OCI-M2 (cell line): ENCODE data around the gene CTCF.
"Not testable (repeated sequence)": the region's sequence is repeated elsewhere in the genome, so short reads cannot be mapped to it uniquely, and the experiment has no call there.

Experiments used
- DNase-seq: peaks from one replicate; lab custom pipeline; 2025; ENCODE audit not compliant: unreplicated experiment; lab: John Stamatoyannopoulos, UW

CTCF gene, protein sequence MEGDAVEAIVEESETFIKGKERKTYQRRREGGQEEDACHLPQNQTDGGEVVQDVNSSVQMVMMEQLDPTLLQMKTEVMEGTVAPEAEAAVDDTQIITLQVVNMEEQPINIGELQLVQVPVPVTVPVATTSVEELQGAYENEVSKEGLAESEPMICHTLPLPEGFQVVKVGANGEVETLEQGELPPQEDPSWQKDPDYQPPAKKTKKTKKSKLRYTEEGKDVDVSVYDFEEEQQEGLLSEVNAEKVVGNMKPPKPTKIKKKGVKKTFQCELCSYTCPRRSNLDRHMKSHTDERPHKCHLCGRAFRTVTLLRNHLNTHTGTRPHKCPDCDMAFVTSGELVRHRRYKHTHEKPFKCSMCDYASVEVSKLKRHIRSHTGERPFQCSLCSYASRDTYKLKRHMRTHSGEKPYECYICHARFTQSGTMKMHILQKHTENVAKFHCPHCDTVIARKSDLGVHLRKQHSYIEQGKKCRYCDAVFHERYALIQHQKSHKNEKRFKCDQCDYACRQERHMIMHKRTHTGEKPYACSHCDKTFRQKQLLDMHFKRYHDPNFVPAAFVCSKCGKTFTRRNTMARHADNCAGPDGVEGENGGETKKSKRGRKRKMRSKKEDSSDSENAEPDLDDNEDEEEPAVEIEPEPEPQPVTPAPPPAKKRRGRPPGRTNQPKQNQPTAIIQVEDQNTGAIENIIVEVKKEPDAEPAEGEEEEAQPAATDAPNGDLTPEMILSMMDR

DNA sequence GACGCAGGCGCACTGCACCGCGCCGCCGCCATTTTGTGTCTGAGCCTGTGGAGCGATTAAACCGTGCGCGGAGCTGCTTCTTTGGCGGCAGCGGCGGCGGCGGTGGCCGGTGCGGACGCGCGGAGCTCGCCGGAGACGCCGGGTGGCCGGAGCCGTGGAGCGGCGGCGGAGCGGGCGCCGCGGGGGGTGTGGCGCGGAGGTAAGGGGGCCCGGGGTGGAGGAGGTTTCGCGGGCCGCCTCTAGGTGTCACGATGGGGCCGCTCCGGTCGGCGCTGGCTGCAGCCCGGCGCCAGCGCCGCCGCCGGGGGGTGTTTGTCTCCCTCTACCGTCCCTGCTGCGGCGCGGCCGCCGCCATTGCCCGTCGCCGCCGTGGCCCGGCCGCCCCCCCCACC is at the start of gene CTCF:
CTCF (plus strand) TSS at position 1 of the 392 bp plus-strand sequence. CDS start 48,307 bp downstream, outside the sequence.
- DNase-seq: no peak

GRCh38 chr16:67513892-67514291 is 48.4 kb upstream of the CTCF start:
- DNase-seq: not testable (repeated sequence)

- peak; percentile 73 for DNase-seq
Observed at GRCh38 chr16:67514382-67514828, 47.9 kb upstream of the CTCF start.

DNA sequence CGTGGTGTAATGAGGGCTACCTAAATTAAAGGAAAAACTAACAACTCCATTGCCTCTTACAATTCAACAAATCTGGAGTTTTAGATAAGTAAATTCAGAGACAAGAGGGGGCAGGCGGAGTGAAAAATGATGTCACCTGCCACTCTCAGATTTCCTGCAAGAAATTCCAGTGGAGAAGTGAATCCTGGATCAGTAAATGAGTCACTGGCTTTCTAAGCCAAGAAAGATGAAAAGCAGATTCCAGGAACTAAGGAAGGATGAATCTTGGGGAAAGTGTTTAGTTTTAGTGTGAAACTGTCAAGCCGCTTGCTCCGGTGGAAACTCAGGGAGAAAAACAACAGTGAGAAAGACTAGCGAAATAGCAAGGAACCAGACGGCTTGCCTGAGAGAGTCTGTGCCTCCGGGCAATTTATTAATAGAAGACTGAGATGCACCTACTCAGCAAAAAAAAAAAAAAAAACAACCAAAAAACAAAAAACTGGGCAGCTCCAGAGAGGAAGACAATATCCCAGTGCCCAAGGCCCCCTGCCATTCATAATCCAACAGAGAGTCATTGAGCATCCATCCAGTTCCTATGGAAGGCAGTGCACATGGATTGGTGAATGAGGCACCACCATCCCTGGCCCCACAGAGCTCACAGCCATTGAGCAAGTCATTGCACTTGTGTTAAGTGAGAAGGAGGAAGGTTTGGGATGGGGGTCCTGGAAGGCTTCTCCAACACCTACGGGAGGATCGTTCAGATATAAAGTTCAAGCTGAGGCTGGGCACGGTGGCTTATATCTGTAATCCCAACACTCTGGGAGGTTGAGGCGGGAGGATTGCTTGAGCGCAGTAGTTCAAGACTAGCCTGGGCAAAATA is 45.8 kb upstream of the CTCF start:
- DNase-seq: no peak

GRCh38 chr16:67517155-67517445 is 45.2 kb upstream of the CTCF start:
- DNase-seq: no peak

DNA sequence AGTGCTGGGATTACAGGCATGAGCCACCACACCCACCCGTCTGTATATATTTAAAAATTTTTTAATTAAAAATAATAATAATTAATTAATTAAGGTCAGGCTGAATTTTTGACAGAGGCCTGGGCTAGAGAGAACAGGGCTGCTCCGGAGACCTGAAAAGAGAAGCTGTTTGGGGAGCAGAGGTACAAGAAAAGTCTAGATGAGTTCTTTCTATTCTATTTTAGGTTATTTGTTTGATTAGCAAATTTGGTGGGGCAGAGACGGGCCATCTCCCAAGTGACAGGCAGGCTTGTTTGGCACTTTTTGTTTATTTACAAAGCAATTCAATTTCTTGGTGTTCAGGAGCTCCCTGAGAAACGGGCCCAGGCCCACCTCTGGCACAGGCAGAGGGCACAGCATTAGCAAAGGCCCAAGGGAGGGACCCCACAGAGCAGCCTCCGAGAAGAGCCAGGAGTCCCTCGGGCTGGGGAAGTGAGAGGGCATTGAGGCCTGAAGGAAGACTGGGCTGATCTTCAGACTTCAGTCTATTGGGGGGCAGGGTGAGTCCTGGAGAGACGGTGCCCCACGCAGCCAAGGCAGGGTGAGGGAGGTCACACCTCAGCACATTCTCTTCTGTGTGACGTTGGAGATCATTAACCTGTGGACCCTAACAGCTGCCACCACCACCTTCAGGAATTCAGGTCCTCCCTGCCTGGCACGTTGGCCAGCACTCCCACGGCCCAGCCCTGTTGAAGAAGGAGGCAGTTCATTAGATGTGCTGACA is 44.5 kb upstream of the CTCF start:
- DNase-seq: no peak

DNA sequence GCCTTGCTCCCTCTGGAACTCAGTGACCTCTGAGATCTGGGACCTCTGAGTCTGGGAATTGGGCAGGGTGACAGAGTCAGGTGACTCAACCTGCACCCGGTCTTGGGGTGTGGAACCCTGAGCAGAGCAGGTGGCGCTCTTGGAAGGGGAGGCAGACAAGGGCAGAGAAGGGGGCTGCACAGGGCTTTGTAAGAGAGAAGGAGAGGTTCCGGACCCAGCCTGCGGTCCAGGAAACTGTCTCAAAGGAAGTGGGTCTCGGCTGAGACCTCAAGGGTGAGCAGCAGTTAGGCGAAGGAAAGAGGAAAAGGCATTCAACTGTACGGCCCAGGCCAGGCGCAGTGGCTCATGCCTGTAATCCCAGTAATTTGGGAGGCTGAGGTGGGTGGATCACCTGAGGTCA is 43.6 kb upstream of the CTCF start:
- no peak for DNase-seq

- DNase-seq: no peak
Observed at GRCh38 chr16:67519242-67519641, 43.1 kb upstream of the CTCF start.

DNA sequence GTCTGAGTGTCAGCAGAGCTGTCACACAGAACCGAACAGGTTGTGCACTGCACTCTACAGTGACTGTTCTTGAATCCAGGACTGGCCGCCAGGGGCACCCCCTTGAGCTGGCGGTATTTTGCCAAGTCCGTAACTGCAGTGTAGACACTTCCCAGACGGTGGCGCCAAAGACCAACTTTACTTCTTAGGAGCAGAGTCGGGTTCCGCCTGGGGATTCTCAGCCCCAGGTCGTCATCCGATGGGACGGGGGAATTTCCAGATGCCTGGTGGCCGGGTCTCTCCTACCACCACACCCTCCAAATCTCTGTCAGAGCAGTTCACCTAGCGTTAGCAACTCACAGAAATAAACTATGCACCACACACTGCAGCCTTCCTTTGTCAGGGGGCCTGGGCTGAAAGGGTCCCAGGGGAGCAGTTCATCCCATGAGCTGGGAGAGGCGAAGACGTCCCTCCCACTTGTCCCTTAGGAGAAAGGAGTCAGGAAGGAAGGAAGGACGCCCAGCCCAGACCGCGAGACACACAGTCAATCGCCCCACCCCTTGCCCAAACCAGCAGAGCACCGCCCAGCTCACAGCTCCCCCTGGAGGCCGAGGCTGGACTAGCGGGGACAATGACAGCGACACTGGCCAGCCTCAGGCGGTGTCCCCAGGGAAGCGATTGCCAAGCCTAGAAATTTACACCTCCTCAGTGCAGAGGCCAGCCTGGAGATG is 41.1 kb upstream of the CTCF start:
- DNase-seq: peak; percentile 81

- no peak for DNase-seq
Observed at GRCh38 chr16:67525176-67525860, 37.0 kb upstream of the CTCF start.

DNA sequence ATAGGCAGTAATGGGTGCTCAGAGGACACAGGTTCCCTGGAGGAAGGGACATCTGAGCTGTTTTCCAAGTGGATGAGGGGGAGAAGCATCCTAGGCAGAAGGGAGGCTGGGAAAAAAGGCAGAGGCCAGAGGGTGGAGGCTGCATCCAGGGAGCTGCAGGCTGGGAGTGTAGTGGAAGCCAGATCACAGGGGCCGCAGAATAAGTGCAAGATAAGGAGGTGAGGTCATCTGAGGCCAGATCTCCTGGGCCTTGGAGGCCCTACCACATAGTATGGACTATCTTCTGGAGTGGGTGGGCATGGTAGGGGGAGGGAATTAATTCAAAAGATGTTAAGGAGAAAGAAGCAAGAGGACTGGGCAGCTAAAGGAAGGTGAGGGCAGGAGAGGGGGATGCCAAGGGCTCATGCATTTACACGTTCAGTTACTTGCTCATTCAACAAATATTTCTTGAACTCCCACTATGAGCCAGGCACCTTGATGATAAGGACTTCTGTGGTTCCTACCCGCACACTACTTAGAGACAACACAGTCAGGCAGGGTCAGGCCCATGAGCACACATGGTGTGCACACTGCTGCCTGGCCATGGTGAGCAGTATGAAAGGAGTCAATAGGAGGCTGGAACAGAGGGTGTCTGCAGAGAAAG is 36.1 kb upstream of the CTCF start:
- DNase-seq: no peak

GRCh38 chr16:67528222-67528869 is 34.0 kb upstream of the CTCF start, which contains the start of gene RIPOR1:
TSS of gene RIPOR1 (plus strand) at chr16:67528829. CDS start at chr16:67538447, 9,618 bp downstream.
- DNase-seq: no peak

DNA sequence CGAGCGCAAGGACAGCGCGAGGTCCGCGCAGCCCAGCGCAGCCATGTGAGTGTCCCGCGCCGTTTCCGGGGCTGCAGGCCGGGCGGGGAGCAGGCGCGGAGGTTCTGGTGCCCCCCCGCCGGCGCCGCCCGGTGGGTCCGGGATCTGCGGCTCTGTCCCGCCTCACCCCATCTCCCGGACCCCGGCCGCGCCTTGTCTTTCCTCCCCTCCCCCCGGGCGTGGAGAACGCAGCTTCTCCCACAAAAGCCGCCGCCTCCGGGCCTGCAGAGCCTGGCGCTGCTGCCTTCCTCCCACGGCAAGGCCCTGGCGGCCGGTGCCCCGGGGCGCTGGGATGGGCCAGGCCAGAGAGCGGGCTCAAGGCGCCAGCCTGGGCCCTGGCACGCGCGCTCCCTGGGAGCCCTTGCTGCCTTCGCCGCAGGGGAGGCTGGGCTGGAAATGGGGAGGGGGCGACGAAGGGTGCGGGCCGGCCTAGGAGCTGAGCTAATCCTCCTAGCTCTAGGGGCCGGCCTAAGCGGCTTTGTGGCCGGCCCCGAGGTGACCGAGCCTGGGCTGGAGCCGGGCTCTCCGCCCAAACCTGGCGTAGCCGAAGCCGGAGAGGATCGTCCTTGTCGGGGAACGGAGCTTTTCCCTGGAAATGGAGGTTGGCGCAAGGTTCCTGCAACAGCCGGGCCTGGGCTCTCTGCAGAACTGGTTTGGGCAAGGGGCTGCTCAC is 33.3 kb upstream of the CTCF start:
- no peak for DNase-seq

GRCh38 chr16:67529582-67530012 is 32.7 kb upstream of the CTCF start:
- DNase-seq: no peak

- DNase-seq: no peak
Observed at GRCh38 chr16:67530013-67530939, 32.0 kb upstream of the CTCF start.

DNA sequence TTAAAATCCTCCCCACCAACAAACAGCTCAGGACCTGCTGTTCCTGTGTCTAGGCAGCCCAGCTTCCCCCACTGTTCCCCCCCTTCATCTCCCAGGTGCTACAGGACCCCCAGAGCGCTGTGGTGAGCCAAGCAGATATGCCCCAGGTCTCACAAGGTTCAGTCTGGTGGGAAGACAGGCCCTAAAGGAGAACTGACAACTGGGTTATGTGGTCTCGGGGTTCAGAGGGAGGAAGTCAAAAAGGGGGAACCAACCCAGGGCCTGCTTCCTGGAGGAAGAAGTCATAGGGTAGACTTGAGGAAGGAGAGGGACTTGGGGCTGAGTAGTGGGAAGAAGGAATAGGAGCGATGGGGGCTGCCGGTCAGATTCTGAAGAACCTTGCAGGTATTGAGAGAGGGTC is 31.1 kb upstream of the CTCF start:
- no peak for DNase-seq
